ELF-1 (cell line): ENCODE results near the gene TMPRSS11E.
"Not testable (repeated sequence)": the region's sequence is repeated elsewhere in the genome, so short reads cannot be mapped to it uniquely, and the experiment has no call there.

ENCODE experiments used
- DNase-seq: peaks from one replicate; pipeline ENCODE4 v3.0.0-alpha.2; 2016; ENCODE audit warnings: low read depth, low spot score

Gene TMPRSS11E

GRCh38 chr4:68447201-68447600 lies at the start of gene TMPRSS11E:
Gene TMPRSS11E (plus strand): TSS chr4:68447463. CDS start chr4:68447513, 50 bp downstream.
- no peak for DNase-seq

- no peak for DNase-seq
Measured at GRCh38 chr4:68399306-68399705, 48.0 kb upstream of the TMPRSS11E start.

DNA sequence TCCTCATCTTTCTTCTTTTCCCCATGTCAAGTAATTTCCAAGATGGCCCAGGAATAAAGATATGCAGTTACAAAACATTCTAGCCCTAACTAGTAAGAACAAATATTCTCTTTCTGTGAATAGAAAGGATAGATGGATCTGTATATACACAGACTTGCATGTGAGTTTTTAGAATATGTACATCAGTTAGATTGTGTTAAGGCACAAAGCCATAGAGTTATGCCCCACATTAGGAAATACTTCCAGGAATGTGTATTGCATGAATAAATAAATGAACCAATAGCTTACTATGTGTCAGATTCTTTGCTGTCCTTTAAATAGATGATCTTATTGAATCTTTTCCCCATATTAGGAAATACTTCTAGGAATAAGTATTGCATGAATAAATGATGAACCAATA lies 46.0 kb upstream of the TMPRSS11E start:
- DNase-seq, result no peak

- peak; percentile 54 for DNase-seq
Measured at GRCh38 chr4:68404153-68404552, 43.1 kb upstream of the TMPRSS11E start.

GRCh38 chr4:68405718-68406478 lies 41.4 kb upstream of the TMPRSS11E start:
- DNase-seq, result peak; percentile 38

DNA sequence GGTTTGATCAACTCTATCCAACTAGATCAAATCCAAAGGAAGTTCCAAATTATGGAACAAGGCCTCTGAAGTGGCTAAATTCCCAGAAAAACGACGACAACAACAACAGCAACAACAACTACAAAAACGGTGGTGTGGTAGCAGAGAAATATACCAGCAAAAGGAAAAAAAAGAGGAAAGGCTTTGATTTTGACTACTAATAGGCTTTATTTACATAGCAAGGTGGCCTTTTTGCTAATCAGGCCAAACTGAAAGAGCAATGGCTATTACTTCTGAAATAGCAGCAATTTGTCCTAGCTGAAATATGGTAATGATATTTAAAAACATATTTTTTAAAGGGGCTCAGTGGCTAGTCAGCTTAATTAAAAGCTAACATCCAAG lies 40.8 kb upstream of the TMPRSS11E start:
- DNase-seq, result no peak

- peak; percentile 44 for DNase-seq
Measured at GRCh38 chr4:68407015-68407867, 40.0 kb upstream of the TMPRSS11E start.

DNA sequence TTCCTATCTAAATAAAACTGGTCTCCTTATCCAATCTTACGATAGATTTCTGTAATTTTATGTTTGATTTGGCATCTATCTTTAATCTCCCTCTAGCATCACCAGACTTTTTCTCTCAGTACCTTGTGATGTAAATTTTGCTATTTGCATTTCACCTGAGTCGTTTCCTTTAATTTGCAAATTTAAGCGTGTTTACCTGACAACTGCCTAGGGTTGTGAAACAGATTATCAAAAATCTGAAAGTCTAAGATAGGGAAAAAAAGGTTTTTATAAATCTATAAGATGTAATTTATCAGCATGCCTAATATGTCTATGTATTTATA lies 39.4 kb upstream of the TMPRSS11E start:
- DNase-seq, result no peak

DNA sequence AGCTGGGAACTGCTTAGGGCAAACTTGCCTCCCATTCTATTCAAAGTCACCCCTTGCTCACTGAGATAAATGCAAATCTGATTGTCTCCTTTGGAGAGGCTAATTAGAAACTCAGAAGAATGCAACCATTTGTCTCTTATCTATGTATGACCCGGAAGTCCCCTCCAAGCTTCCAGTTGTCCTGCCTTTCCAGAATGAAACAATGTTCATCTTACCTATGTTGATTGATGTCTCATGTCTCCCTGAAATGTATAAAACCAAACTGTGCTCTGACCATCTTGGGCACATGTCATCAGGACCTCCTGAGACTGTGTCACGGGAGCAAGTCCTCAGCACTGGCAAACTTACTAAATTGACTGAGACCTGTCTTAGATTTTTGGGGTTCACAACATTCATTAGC lies 37.1 kb upstream of the TMPRSS11E start:
- DNase-seq, result no peak

DNA sequence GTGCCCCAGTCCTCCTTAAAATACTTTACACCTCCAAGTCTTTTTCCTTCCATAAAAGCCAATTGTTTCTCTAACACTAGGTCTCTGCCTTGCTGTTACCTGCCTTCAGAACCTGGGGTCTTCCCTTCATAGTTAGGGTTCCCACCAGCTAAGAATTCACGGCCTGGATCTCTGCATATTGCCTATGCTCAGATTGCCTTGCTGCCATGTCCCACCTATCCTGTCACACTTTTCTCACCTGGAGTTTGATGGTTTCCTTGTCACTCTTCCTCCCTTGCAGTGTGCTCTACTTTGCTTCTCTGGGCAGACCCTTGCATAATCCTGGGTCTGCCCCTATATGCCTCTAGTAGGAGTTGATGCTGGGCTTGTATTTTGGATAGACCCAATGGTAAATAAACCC lies 36.6 kb upstream of the TMPRSS11E start:
- DNase-seq, result no peak

DNA sequence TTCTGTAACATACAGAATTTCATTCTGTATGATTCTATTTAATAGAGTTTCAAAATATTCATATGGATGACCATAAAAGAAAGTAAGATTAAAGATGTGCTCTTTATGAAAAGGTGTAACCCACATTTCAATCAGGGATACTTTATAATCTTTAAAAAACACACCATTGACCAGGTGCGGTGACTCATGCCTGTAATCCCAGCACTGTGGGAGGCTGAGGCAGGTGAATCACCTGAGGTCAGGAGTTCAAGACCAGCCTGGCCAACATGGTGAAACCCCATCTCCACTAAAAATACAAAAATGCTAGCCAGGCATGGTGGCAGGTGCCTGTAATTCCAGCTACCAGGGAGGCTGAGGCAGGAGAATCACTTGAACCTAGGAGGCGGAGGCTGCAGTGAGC lies 35.2 kb upstream of the TMPRSS11E start:
- not testable (repeated sequence) for DNase-seq

GRCh38 chr4:68416591-68416990 lies 30.7 kb upstream of the TMPRSS11E start:
- no peak for DNase-seq

DNA sequence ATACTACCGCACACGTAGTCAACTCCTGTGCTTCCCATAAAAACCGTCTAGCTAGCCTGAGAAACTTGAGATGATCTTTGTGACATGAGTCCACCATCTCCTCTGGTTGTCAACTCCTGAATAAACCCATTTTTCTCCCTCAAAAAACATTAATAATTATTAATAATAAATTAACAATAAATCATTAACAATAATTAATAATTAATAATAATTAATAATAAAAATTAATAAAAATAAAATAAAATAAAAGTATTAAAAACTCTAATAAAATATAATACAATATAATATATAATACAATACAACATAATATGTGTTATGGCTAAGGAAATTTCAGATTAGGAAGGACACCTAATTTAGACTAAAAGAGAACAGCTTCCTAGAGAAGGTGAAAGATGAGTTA lies 20.7 kb upstream of the TMPRSS11E start:
- DNase-seq, result no peak

GRCh38 chr4:68430337-68430736 lies 16.9 kb upstream of the TMPRSS11E start:
- DNase-seq, result no peak

DNA sequence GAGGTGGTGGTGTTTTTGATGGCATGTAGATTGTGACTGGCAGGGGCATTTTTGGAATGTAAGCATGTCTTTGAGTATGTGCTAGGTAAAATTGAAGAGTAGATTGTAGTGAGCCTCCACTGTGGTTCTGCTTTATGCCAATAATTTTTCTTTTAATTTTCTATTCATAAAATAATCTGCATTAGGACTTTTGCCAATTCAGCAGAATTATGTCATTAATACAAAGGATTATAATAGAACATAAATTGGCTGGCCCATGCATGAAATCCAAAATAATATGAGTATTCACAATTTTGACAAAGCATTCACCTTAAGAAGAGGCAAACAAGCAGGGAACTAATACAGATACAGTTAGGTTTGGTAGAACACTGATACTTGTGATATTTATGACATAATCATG lies 14.9 kb upstream of the TMPRSS11E start:
- DNase-seq, result no peak

- no peak for DNase-seq
Measured at GRCh38 chr4:68433582-68433981, 13.7 kb upstream of the TMPRSS11E start.

GRCh38 chr4:68434277-68434676 lies 13.0 kb upstream of the TMPRSS11E start:
- DNase-seq, result no peak

DNA sequence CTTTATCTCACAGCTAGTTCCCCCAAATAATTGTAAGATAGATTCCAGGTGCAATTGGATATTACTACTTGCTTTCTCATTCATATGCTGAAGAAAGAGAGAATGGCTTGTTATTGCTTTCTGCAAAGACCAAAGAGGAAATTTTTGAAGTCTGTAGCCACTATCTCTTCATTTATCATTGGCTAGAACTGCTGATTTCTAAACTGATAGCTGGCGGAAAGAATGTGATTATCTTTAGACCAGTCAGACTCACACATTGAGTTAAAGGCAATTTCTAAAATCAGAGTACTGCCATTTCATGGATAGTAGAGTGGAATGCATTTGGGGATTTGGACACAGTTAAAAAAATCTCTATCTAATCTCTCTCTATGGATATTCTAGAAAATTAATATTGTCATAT lies 12.4 kb upstream of the TMPRSS11E start:
- no peak for DNase-seq

- no peak for DNase-seq
Measured at GRCh38 chr4:68445111-68445510, 2.2 kb upstream of the TMPRSS11E start.

DNA sequence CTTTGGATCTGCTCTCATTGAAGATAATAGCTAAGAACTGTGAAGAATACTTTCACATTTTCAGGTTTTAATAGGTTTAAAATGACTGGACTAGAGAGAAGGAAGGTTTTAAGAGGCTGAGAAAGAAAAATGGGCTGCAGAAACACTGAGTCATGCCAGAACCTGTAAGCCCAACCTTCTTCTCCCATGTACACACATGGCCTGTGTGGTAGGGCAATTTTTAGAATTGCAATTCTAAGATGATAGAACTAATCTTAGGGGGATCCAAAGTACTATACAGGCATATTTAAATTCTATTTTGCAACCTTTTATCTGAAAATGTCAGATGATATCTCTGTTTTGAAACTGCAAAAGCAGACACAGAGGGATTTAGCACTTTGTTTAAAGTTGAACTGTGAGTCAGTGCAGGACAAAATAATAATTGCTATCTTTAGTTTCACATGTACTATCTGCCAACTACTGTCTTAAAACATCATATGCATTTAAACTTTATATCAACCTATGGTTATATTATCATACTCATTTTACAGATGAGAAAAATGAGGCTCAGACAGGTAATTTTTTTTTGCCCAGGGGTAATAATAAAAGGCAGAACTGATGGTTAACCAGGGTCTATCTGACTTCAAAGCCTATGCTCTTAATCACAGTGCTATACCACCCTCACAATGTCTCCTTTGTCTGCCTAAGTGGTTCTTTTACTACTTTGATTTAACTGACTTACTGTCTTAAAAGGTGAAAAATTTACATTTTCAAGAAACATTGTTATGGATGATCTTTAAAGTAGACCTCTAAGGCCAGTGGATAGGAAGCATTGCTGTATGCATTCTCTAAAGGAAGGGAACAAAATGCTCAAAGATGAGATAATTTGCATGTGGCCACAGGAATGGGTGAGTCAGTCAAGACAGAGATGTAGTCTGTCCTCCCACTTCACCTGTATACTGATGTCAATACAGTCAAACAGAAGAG lies 4.3 kb downstream of the TMPRSS11E start:
- peak; percentile 4 for DNase-seq

- DNase-seq, result no peak
Measured at GRCh38 chr4:68460085-68460484, 12.8 kb downstream of the TMPRSS11E start.

DNA sequence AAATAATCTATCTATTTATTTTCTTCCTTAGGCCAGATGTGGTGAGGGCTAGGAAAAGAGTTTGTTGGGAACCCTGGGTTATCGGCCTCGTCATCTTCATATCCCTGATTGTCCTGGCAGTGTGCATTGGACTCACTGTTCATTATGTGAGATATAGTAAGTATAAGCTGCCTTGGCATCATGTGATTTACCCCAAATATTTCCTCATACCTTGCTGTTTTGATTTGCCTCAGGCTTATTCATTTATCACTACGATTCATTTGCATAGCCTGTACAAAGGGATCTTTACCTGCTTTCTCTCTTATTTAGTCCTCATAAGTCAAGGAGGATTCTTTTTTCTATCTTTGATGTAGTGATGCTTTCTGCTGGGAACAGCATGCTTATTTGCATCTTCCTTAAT lies 14.5 kb downstream of the TMPRSS11E start:
- DNase-seq, result no peak
